ENCODE data around the gene SHPK.

SHPK gene

DNA sequence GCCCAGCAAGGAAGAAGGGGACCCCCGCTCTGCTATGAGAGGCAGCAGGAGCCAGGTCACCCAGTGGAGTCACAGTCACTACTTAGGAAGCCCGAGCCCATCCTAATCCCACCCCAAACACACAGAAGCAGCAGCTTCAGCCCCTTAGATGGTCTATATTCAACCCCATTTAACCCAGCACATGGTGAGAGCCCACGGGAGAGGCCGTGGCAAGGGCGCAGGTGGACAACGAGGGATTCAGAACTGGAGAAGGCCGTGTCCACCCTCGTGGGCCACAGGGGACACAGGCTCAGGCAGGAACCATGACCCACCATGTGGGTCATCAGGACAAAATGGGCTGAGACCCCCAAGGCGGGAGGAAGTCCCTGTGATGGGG, 76.8 kb downstream of the SHPK start:
- H2AFZ ChIP-seq, result no peak overlapping the region
- no peaks in the 10 kb centered on the region for H3K4me1 ChIP-seq
- H3K9me3 ChIP-seq (ENCODE audit: control insufficient read depth, low read length), result no peaks in the 10 kb centered on the region
- H3K27ac ChIP-seq, result no peak overlapping the region
- no peaks in the 10 kb centered on the region for H3K79me2 ChIP-seq
- no peak overlapping the region for H3K4me3 ChIP-seq (ENCODE audit: low read depth, low read length)
- H3K27me3 ChIP-seq (ENCODE audit: control insufficient read depth, insufficient read depth, low read length), result no peaks in the 10 kb centered on the region
- TF ChIP-seq, protein P1, sequence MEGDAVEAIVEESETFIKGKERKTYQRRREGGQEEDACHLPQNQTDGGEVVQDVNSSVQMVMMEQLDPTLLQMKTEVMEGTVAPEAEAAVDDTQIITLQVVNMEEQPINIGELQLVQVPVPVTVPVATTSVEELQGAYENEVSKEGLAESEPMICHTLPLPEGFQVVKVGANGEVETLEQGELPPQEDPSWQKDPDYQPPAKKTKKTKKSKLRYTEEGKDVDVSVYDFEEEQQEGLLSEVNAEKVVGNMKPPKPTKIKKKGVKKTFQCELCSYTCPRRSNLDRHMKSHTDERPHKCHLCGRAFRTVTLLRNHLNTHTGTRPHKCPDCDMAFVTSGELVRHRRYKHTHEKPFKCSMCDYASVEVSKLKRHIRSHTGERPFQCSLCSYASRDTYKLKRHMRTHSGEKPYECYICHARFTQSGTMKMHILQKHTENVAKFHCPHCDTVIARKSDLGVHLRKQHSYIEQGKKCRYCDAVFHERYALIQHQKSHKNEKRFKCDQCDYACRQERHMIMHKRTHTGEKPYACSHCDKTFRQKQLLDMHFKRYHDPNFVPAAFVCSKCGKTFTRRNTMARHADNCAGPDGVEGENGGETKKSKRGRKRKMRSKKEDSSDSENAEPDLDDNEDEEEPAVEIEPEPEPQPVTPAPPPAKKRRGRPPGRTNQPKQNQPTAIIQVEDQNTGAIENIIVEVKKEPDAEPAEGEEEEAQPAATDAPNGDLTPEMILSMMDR (IDR thresholded peaks at IDR 0.05), result no peak
- H3K36me3 ChIP-seq (ENCODE audit: control insufficient read depth, insufficient read depth, low read length), result no peaks in the 10 kb centered on the region
- no peak overlapping the region for H3K9ac ChIP-seq
- no peak overlapping the region for H3K4me2 ChIP-seq (ENCODE audit: low read length)

DNA sequence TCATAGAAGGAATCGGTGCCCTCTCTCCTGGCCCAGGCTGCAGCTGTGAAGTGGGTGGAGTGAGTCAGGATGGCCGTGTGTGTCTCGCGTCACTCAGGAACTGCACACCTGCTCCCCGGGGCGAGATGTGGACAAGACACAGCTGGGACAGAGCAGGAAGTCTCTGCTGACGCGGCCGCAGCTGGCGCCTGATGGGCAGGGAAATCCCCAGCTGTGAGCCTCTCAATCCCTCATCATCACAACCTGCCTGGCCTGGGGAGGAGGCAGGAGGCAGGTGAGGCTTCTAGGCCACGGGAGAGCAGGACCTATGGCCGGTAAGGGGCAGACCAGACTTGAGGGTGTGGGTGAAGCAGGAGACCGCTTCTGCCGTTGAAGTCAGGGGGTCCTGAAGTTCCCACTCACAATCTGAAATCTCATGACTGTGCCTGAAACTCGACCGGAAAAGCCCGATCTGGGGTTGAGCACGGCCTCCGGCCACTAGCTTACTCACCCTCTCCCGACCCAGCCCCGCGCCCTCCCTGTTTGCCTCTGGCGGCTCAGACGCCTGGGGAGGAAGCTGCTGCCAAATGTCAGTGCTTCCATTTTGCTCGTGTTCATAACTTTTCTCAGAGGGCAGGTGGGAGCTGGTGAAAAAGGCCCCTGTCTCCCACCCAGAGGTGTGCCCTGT, 77.3 kb downstream of the SHPK start:
- Histone ChIP-seq H3K9me3 (ENCODE audit: control insufficient read depth, low read length) (no peaks in the 10 kb centered on the region), H3K4me2 (ENCODE audit: low read length) (no peak overlapping the region), H3K9ac (no peak overlapping the region), H3K27ac (no peak overlapping the region), H3K79me2 (no peaks in the 10 kb centered on the region), H2AFZ (no peak overlapping the region), H3K36me3 (ENCODE audit: control insufficient read depth, insufficient read depth, low read length) (no peaks in the 10 kb centered on the region), H3K27me3 (ENCODE audit: control insufficient read depth, insufficient read depth, low read length) (no peaks in the 10 kb centered on the region), H3K4me1 (no peaks in the 10 kb centered on the region), H3K4me3 (ENCODE audit: low read depth, low read length) (no peak overlapping the region)
- TF ChIP-seq, protein P1 (IDR thresholded peaks at IDR 0.05), result no peak

All from parathyroid adenoma (tissue), 2 donors.